Measurements from ENCODE around the gene FAM151B.
A peak's percentile ranks its signal among the peaks of the same experiment; 100 is the strongest.
"Not testable (repeated sequence)": the region's sequence is repeated elsewhere in the genome, so short reads cannot be mapped to it uniquely, and the experiment has no call there.

FAM151B gene

DNA sequence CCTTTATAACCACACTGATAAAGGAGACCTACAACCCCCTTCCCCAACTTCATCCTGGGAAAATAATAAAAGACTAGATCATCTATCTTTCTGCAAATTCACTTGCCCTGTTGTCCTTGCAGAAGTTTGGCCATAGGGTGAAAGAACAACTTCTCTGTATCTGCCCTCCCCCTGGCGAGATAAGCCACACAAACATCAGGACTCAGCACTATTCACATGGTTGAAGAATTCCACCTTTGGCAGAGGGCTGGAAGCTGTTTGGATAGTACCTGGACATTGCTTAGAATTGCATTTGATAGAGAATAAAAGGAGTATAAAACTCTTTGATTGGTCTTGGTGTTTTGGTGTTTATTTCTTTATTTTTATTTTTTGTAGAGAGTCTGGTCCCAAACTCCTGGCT lies 16.9 kb downstream of the FAM151B start:
- DNase-seq = no peak

DNA sequence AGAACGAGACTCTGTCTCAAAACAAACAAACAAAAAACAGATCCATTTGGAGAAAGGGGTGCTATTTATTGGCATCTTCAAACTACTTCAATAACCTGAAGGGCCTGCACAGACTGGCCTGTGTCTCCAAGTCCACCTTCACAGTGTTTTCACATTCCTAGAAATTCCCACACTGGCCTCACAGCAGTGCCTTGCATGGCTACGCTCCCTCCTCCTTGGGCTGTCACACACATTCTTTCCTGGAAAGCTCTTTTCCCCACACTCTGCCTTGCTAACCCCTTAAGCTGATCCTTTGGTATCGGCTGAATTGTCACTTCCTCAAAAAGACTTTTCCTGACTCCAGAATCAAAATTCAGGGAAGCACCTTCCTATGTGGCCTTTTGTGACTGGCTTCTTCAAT lies 19.8 kb downstream of the FAM151B start:
- DNase-seq = no peak

DNA sequence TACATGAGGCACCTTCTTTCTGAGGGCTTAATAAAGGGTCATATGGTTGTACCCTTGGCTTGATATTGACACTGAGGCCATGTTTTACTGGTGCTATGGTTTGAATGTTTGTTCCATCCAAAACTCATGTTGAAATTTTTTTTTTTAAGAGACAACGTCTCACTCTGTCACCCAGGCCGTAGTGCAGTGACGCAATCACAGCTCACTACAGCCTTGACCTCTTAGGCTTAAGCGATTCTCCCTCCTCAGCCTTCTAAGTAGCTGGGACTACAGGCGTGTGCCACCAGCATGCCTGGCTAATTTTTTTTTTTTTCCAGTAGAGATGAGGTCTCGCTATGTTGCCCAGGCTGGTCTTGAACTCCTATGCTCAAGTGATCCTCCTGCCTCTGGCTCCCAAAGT lies 20.9 kb downstream of the FAM151B start:
- DNase-seq = no peak

DNA sequence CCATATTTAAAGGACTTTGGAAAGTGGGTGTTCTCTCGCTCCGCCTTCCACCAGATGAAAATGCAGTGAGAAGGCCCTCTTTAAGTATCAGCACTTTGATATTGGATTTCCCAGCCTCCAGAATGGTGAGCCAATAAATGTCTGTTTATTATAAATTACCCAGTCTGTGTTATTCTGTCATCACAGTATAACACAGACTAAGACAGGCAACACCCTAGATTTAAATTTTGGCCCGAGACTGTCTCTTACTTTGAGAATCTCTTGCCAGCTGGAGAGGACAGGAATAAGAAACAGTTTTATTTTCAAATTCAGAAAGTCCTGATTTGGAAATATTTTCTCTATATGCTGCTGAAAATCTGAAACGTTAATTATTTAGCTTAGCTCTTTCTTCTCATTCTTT lies 21.5 kb downstream of the FAM151B start:
- no peak for DNase-seq

DNA sequence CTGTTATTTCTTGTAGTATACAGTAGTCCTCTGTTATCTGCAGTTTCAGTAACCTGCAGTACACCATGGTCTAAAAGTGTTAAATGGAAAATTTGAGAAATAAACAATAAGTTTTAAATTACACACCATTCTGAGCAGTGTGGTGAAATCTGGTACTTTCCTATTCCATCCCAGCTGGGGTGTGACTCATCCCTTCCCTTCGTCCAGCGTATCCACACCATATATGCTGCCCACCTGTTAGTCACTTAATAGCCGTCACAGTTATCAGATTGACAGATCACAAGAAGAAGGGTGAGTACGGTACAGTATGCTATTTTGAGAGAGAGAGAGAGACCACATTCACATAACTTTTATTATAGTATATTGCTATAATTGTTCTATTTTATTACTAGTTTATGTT lies 28.9 kb downstream of the FAM151B start:
- no peak for DNase-seq

DNA sequence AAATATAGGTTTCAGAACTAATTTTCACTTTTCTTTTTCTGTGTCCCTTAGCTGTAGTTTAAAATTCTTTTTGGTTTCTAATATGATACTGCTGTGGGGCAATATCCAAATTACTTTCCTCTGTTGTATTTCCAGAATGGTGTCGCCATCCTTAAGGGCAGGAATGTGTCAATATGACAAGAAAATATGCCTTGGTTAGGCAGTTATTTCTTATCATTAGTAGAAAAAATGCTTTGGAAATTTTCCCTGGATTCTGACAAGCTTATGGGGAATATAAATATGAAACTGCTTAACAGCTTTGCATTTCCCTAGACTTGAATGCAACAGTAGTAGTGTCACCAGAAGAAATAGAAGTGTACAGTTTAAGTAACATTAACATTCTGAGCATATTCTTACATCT lies 52.8 kb downstream of the FAM151B start:
- DNase-seq = no peak

DNA sequence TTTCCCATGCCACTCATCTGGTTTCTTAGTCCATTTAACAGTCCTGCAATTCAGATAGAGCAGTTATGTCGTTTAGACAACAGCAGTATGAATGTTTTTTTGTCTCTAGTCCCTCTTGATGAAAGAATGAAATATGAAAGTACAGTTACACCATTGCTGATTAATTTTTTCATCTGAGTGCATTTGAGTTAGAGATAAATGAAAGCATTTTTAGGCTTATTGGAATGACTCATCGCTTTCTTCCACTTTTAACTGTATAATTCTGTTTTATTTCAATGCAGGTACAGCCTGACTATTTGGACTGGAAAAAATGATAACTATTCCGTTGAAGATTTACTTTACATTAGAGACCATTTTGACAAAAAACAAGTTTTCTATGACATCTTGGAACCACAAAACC lies 53.5 kb downstream of the FAM151B start:
- no peak for DNase-seq

DNA sequence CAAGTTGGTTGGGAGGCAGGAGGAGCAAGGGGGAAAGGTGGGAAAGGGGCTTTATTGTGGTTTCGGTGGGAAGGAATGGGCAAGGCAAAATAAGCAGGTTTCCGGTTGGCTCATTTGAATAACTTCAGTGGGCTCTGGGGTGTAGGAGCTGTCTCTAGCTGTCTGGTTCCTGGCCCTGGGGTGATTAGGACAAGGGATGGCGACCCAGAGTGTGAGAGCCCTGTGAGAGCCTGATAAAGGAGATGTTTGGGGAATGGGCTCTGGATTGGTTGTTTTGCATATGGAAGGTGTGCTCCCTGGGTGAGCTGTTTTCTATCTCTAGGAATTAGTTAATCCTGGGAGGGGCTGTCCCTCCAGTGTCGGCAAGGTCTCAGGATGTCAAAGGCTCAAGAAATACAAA lies 66.7 kb downstream of the FAM151B start:
- no peak for DNase-seq

DNA sequence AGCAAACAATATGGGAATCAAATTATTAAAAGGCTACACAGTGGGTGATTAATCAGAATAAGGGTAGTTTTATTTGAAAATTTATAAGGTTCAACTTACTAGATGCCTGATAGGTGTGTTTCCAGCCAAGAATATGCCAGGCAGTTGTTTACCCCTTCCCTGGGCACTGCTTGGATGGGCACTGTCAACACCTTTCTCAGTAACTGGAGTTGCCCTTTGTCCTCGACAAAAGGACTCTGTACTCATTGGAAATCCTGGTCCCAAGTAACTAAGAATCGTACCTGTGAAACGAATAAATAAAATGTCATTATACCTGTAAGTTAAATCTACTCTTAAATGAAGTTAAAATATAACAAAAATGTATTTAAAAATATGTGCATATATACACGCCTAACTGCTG lies 67.2 kb downstream of the FAM151B start:
- no peak for DNase-seq

DNA sequence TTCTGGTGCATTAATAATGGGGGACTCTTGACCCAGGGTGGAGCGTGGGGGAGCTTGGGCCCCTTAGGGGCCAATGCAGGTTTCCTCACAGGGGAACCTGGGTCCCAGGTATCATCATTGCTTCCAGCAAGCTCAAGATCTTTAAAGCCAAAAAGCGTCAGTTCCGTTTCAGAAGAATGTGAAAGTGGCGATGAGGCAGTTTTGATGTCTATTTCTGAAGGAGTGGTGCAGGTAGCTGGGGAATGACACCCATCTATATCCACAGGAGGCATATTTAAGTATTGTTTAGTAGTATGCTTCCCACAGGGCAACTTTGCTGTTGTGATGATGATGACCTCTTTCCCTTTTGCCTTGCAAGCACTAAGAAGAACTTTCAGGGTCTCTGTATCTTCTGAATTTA lies 71.3 kb downstream of the FAM151B start:
- no peak for DNase-seq

DNA sequence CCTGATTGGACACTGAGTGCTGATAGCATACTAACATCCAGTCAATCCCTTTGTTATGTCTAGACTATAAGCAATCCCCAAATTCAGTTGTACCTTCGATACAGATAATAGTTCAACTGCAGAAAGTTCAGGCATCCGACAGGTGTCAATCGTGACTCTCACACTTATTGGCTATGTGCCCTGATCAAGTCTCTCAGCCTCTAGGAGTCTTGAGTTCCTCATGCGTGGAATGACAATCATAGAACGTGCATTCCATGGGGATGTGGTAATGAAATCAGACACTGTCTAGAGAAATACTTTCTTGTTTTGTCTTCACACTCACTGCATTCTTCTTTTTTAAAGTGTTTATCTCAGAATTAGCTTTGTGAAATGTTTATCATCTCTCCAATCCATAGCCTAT lies 77.4 kb downstream of the FAM151B start:
- no peak for DNase-seq

DNA sequence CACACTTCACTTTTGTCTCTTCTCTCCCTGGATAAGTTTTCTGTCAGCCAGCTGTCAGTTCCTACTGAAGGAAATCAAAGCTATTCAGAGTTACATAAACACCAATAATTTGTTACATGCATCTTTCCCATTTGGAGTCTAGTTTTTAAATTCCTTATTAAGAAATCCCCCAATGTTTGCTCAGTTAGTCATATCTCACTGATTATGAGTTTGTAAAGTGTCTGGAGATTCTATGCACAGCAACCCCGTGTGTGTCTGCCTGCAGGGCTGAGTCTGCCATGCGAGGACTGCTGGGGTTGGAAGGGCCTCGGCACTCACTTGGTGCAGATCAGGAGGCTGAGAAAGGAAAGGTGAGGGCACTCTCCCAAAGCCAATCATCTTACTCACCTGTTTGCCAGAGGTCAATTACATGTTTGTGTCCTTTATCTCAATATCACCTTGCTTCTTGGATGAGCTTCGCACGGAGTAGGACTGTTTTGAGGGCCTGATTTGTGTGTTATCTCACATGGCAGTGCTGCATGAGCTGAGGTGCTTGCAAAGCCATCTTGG lies 78.9 kb downstream of the FAM151B start:
- no peak for DNase-seq

DNA sequence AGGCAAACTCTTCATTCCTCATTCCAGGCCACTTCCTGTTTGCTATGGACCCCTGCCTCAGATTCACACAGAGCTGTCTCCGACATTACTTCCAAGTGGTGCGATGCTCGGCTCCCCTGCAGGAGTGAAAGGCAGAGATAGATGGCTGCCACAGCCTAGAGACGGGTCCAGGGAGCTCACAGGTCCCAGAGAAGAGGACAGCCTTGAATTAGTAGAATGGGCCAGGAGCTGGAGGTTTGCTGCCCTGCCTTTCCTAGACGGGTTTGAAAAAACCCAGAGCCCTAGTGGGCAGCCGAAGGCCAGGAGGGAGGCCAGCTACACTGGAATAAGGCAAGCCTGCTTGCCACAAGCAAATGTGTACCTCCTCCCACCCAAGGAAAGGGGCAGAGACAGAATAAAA lies 80.4 kb downstream of the FAM151B start:
- DNase-seq = no peak

DNA sequence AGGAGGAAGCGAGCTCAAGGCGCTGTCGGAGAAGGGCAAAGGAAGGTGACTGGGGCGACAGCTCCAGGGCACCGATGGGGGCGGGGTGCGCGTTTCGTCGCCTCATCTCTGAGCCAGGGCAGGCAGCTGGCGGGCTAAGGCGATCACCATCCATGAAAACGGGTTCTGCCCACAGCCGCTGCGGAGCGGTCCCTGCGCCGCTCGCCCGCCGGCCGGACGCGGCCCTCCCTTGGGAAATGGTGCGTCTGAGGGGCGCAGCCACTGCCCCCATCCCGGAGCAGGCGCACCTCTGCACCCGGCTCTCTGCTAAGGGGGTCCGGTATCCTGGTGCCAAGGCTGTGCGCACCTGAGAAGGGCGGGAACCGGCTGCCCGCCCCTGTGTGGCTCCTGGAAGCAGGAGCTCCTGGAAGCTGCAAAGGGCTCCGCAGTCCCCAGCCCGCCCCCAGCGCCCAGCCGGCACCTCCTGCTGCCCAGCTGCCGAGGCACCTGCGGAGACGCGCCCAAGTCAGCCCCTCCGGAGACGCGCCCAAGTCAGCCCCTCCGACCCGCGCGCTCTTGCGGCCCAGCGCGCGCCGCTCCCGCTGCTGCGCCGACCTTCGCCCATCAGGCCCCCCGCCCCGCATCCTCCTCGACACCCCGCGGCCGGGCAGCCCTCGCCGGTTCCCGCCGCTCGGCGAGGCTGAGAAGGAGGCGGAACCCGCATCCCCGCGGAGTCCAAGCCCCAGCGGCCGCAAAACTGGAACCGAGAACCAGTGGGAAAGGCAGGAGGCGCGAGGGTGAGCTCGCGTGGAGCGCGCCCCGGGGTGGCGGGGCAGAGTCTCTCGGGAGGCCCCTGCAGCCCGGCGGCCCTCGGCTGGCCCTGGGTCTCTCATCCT lies 81.4 kb downstream of the FAM151B start:
- DNase-seq = no peak

DNA sequence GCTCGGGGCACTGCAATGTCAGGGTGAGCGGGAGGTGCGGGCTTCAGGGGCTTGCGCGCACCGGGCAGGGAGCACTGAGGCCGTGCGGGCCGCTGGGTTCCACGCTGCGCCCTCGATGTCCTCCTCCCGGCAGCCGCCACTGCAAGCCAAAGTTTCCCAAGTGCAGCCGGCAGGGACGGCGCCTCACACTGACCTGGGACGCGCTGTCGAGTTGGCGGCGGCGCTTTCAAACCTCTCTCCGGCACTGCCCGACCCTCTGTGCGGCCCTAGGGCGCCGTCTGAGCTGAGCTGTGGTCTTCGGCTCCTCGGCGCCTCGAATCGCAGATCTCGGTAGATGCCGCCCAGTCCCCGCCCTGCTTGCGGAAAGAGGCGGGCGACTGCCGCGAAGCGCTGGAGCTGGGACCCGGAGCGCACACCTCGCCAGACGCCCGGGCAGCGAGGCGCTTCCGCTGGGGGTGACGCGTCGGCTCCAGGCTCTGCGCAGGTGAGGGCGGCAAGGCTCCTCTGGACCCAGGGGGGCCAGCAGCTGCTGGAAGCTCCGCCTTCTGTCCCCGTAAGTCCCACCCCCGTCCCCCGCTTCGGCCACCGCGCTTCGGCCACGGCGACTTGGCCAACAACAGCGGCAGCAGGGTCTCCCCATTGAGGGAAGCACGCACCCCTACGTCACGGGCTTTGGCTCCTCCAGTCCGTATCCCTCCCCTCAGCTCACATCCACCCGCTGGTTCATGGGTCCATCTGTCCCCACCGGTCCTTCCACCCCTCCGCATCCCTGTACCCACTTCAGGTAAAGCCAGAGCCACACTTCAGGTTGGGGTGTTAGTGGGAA lies 82.3 kb downstream of the FAM151B start, which contains the start of gene ANKRD34B:
Gene ANKRD34B, minus strand, starts transcription at position 320 of the 826 bp plus-strand sequence. CDS start 10,261 bp downstream, outside the sequence.
- DNase-seq = peak; percentile 36

DNA sequence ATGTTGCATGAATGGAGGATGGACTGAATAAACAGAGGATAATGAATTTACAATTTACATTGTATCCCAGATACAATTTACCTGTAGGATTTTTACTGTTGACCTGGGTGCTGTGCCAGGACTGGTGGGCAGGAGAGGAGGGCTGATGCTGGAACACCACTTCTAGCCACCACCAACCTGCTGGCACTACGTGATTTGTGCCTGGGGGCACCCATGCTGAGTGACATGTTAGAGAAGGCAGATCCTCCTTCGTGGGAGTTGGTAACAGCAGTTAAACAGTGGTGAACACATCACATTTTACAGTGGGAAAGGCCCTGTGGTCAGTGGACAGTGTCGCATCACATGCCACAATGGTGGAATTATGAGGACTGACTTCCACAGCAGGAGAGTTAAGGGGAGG lies 85.2 kb downstream of the FAM151B start:
- no peak for DNase-seq

DNA sequence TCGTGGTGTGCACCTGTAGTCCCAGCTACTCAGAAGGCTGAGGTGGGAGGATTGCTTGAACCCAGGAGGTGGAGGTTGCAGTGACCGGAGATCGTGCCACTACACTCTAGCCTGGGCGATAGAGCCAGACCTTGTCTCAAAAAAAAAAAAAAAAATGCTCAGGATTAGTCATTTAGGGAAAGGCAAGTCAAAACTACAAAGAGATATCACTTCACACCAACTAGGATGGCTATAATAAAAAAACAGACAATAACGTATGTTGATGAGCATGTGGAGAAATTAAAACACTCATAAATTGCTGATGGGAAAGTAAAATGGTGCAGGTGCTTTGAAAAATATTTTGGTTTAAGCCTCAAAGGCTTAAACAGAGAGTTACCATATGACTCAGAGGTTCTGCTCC lies 88.5 kb downstream of the FAM151B start:
- DNase-seq = no peak

DNA sequence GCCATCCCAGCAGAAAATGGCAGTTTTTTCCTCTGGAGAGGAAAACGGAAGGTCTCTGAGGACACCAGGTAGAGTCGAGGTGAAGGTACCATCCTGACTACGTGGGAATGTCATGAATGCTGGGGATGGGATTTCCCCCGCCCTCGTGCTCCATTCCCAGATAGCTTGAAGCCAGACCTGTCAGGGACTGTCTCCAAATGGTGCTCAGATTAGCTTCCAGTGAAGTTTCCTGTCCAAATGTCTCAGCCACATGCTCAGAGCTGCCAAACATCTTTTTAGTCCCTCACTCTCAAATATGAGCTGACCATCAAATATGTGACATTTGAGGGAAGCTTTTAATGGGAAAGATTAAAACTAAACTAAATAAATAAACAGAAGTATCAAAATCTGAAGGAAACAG lies 89.8 kb downstream of the FAM151B start:
- DNase-seq = no peak

DNA sequence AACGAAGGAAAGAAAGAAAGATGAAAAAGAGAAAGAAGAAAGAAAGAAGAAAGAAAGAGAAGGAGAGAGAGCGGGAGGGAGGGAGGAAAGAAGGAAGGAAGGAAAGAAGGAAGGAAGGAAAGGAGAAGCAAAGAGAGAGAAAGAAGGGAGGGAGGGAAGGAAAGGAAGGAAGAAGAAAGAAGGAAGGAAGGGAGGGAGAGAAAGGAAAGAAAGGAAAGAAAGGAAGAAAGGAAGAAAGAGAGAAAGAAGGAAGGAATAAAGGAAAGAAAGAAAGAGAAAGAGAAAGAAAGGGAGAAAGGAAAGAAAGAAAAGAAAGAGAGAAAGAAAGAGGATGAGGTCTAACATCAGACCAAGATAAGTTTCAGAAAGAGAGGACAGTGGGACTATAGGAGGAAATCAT lies 91.2 kb downstream of the FAM151B start:
- DNase-seq = no peak

DNA sequence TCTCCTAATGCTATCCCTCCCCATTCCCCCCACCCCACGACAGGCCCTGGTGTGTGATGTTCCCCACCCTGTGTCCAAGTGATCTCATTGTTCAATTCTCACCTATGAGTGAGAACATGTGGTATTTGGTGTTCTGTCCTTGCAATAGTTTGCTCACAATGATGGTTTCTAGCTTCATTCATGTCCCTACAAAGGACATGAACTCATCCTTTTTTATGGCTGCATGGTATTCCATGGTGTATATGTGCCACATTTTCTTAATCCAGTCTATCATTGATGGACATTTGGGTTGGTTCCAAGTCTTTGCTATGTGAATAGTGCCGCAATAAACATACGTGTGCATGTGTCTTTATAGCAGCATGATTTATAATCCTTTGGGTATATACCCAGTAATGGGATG lies 92.4 kb downstream of the FAM151B start:
- DNase-seq = not testable (repeated sequence)

DNA sequence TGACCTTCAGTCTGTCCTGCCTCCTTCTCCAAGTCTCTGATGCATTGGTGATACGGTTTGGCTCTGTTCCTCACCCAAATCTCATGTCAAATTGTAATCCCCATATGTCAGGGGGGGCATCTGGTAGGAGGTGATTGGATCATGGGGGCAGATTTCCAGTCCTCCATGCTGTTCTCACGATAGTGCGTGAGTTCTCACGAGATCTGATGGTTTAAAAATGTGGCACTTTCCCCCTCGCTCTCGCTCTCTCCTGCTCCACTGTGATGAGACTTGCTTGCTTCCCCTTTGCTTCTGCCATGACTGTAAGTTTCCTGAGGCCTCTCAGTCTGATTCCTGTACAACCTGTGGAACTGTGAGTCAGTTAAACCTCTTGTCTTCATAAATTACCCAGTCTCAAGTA lies 96.9 kb downstream of the FAM151B start:
- DNase-seq = no peak

DNA sequence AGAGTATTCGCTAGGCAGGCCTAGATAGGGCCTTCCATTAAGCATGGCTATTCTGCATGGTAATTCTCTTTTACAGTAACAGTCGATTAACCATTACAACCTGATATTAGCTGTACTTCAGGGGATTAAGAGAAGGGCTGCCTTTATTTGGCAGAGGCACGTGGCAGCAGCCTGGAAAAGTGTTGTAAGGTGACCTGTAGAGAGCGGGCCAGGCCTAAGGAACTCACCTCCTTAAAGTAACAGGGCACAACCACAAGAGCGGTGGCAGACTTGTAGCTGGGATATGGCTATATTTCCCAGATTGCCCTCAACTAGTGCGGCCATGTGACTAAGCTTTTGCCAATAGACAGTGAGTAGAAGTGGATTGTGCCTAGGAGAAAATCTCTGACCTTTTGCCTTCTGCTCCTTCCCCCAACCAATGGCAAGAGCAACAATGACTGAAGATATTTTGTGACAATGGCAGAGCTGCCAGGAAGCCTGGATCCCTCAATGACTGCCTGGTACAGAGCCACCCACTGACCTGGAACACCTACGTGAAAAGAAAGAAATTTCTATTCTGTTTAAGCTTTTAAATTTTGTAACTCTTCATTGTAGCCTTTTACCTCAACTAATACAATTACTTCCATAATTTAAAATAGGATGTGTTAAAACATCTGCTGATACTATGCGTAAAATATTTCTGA lies 101.1 kb downstream of the FAM151B start:
- no peak for DNase-seq

DNA sequence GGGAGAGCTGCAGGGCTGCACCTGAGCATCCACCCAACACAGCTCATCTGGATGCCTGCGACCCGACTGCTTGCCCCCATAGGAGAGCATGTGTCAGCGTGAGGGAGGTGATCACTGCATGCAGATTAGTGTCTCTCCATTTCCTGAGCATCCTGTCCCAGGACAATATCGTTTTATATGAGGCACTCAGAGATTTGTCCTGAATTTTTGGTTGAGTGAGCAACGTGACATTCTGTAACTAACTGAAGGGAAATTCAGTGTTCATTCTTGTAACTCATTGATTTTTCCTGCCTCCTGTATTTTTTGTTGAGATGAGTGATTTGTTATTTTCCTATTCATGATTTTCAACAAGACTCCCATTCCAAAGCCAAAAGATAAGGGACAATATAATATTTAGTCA lies 102.9 kb downstream of the FAM151B start:
- no peak for DNase-seq

Data from NCI-H1105 (cell line).